A673 (cell line): ENCODE results near the gene MGLL. TPM values are rescaled to one million over a fixed set of nuclear protein-coding genes. Genes with fewer than 3 reads are reported as not detected.

Source experiments
- BruUV-seq: library from RNA; stranded (reverse); fragments of 400-500 nt; replicated peaks from 2 replicates; lab custom pipeline; 2021; lab: Mats Ljungman, UMichigan
- CTCF ChIA-PET: fragments of 300-600 bp; sonication (Branson Sonifier 250); formaldehyde crosslinking; loops from one replicate; lab custom pipeline; 2022; ENCODE audit warnings: antibody characterized with exemption; lab: Charles Lee
- POLR2A ChIA-PET: fragments of 300-600 bp; sonication (Branson Sonifier 250); formaldehyde crosslinking; loops from one replicate; lab custom pipeline; 2022; ENCODE audit warnings: antibody characterized with exemption; ENCODE audit not compliant: low non-redundant PET; lab: Charles Lee
- DNase-seq: peaks from one replicate; pipeline ENCODE4 v3.0.0-alpha.2; 2015; ENCODE audit warnings: low spot score
- H3K27ac ChIP-seq: fragments of 200-600 bp; sonication (generic); 2 replicates; pipeline ENCODE4 v1.5.1; 2016; ENCODE audit warnings: mixed run types, low read depth, mild to moderate bottlenecking, mixed read lengths, antibody characterized with exemption, low read length; ENCODE audit not compliant: poor library complexity, severe bottlenecking
- H3K27me3 ChIP-seq: fragments of 200-600 bp; sonication (generic); replicated peaks from 2 replicates; pipeline ENCODE4 v1.6.1; 2017; ENCODE audit warnings: mixed run types, low read depth, mild to moderate bottlenecking, mixed read lengths, antibody characterized with exemption, low read length; ENCODE audit not compliant: insufficient read depth, poor library complexity
- H3K36me3 ChIP-seq: fragments of 200-600 bp; sonication (generic); 2 replicates; pipeline ENCODE4 v1.6.1; 2016; ENCODE audit warnings: mixed run types, mild to moderate bottlenecking, mixed read lengths, antibody characterized with exemption, low read length; ENCODE audit not compliant: insufficient read depth, poor library complexity, severe bottlenecking
- H3K4me1 ChIP-seq: fragments of 200-600 bp; sonication (generic); 2 replicates; pipeline ENCODE4 v1.6.1; 2017; ENCODE audit warnings: mixed run types, mild to moderate bottlenecking, mixed read lengths, antibody characterized with exemption, low read length; ENCODE audit not compliant: insufficient read depth, poor library complexity, severe bottlenecking
- H3K4me3 ChIP-seq: fragments of 200-600 bp; sonication (generic); 2 replicates; pipeline ENCODE4 v1.5.1; 2016; ENCODE audit warnings: low read depth, mixed run types, mild to moderate bottlenecking, mixed read lengths, low read length; ENCODE audit not compliant: poor library complexity, severe bottlenecking
- H3K9me3 ChIP-seq: fragments of 200-600 bp; sonication (generic); 2 replicates; pipeline ENCODE4 v1.6.1; 2016; ENCODE audit warnings: mixed run types, low read depth, mild to moderate bottlenecking, mixed read lengths, antibody characterized with exemption, low read length; ENCODE audit not compliant: poor library complexity, severe bottlenecking
- EZH2 ChIP-seq: fragments of 200-600 bp; sonication (generic); IDR thresholded peaks from 2 replicates; pipeline ENCODE4 v1.6.1; 2017; ENCODE audit warnings: borderline replicate concordance, low read depth, mild to moderate bottlenecking, mixed read lengths, antibody characterized with exemption, low read length; ENCODE audit not compliant: poor library complexity, severe bottlenecking
- intact Hi-C: fragments of 100-400 bp; cut with micrococcal nuclease; formaldehyde crosslinking; loops from one replicate; pipeline ENCODE4 v1.10.0; 2022; ENCODE audit not compliant: unreplicated experiment
- total RNA-seq: library from RNA; stranded (reverse); gene quantifications from 2 replicates; pipeline ENCODE4 v1.2.3, GENCODE V29; 2021
- TF ChIP-seq, protein P1 (sequence below): fragments of 300-800, 200-600 bp; sonication (generic); conservative IDR thresholded peaks from 2 replicates; pipeline ENCODE4 v1.5.1; 2017; ENCODE audit warnings: low read depth, mild to moderate bottlenecking, antibody characterized with exemption, low read length, moderate library complexity, mixed read lengths

Gene MGLL
- total RNA-seq, 1 experiment from 2014 or later, result 0.39 TPM

DNA sequence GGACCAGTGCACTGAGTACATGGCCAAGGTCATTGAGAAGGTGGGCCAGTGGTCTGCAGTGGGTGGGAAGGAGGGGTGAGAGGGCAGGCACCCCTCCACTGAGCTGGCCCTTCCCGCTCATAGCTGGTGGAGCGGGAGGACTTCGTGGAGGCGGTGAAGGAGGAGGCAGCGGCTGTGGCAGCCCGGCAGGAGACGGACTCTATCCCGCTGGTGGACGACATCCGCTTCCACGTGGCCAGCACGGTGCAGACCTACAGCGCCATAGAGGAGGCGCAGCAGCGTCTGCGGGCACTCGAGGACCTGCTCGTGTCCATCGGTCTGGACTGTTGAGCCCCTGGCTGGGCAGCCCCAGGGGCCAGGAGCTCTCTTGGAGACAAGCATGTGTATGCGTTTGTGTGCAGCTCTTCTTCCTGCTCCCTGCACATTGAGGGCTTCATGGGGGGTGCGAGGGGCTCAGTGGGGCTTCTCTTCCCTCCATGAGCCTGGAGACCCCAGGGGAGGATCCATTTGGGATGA, 142.1 kb downstream of the MGLL start:
- no peak overlapping the region for H3K27ac ChIP-seq
- CTCF ChIA-PET, result no interaction called here
- H3K4me3 ChIP-seq, result no peak overlapping the region
- no peak for TF ChIP-seq EZH2
- TF ChIP-seq, protein P1, sequence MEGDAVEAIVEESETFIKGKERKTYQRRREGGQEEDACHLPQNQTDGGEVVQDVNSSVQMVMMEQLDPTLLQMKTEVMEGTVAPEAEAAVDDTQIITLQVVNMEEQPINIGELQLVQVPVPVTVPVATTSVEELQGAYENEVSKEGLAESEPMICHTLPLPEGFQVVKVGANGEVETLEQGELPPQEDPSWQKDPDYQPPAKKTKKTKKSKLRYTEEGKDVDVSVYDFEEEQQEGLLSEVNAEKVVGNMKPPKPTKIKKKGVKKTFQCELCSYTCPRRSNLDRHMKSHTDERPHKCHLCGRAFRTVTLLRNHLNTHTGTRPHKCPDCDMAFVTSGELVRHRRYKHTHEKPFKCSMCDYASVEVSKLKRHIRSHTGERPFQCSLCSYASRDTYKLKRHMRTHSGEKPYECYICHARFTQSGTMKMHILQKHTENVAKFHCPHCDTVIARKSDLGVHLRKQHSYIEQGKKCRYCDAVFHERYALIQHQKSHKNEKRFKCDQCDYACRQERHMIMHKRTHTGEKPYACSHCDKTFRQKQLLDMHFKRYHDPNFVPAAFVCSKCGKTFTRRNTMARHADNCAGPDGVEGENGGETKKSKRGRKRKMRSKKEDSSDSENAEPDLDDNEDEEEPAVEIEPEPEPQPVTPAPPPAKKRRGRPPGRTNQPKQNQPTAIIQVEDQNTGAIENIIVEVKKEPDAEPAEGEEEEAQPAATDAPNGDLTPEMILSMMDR, result no peak
- H3K9me3 ChIP-seq, result no peaks in the 10 kb centered on the region
- intact Hi-C loops, result no loop called here
- H3K36me3 ChIP-seq, result no peaks in the 10 kb centered on the region
- H3K27me3 ChIP-seq, result no peaks in the 10 kb centered on the region
- DNase-seq, result no peak
- H3K4me1 ChIP-seq, result no peaks in the 10 kb centered on the region
- BruUV-seq, result no TSS peak
- POLR2A ChIA-PET, result interaction anchor here (0.6 kb wide), 1 partner anchor 8 kb away, joined by 4 read pairs; no protein-coding TSS in a partner anchor

DNA sequence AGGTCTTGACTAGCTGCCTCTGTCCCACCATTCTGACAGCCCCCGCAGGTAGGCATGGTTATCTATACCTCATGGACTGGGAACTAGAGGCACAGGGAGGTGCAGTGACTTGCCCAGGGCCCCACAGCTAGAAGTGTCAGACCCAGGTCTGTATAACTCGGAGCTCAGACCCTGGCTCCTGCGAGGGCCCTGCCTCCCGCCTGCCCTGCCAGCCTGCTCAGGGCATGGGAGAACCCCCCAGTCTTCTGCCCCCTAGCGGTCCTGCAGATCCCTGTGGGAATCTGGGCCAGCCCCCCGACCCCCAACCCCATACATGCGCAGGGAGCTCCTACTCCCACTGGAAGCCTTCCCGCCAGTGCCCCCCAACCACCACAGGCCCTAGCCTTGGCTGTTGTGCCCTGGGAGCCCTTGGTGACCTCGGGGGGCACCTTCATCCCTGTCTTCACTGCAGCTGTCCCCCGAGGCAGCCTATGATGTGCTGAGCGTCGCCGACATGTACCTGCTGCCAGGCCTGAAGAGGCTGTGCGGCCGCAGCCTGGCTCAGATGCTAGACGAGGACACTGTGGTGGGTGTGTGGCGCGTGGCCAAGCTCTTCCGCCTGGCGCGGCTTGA, 142.7 kb downstream of the MGLL start:
- BruUV-seq, result no TSS peak
- intact Hi-C loops, result no loop called here
- DNase-seq, result no peak
- Histone ChIP-seq H3K27ac (no peak overlapping the region), H3K4me3 (no peak overlapping the region), H3K27me3 (no peaks in the 10 kb centered on the region), H3K4me1 (no peaks in the 10 kb centered on the region), H3K36me3 (no peaks in the 10 kb centered on the region), H3K9me3 (no peaks in the 10 kb centered on the region)
- ChIA-PET CTCF (no interaction called here), POLR2A (interaction anchor here (0.6 kb wide), 1 partner anchor 9 kb away, joined by 4 read pairs; no protein-coding TSS in a partner anchor)
- TF ChIP-seq EZH2, result no peak
- TF ChIP-seq, protein P1, result no peak

- no TSS peak for BruUV-seq
- Histone ChIP-seq H3K27me3 (no peaks in the 10 kb centered on the region), H3K4me1 (no peaks in the 10 kb centered on the region), H3K9me3 (no peaks in the 10 kb centered on the region), H3K27ac (no peak overlapping the region), H3K4me3 (no peak overlapping the region), H3K36me3 (no peaks in the 10 kb centered on the region)
- intact Hi-C loops, result no loop called here
- CTCF ChIA-PET, result no interaction called here
- TF ChIP-seq EZH2, result no peak
- TF ChIP-seq, protein P1, result no peak
- no peak for DNase-seq
- POLR2A ChIA-PET, result no interaction called here
These were observed 143.4 kb downstream of the MGLL start for GRCh38 chr3:127678611-127679533.
